CD4-positive, alpha-beta memory T cell (primary cell): ENCODE data around the gene DKC1. TPM values are rescaled to one million over a fixed set of nuclear protein-coding genes. Genes with fewer than 3 reads are reported as not detected.

Experiments used
- CTCF ChIA-PET: fragments of 350-600 bp; sonication (Branson Sonifier 250); formaldehyde crosslinking; loops from one replicate; lab custom pipeline; 2021; ENCODE audit warnings: inconsistent platforms; ENCODE audit not compliant: partially characterized antibody; lab: Charles Lee
- POLR2A ChIA-PET: fragments of 350-600 bp; sonication (Branson Sonifier 250); formaldehyde crosslinking; loops from one replicate; lab custom pipeline; 2021; ENCODE audit not compliant: partially characterized antibody; lab: Charles Lee
- DNase-seq, 5 donors: peaks; one replicate each; pipeline versions ENCODE4 v3.0.0 to v3.0.0-alpha.2; 2020 to 2022; ENCODE audit warnings: mixed read lengths in 1 of 5
- H3K27ac ChIP-seq: one replicate; pipeline ENCODE4 v1.7.0; 2013; ENCODE audit warnings: low read depth, low read length
- H3K27me3 ChIP-seq: 2 replicates; pipeline ENCODE4 v1.7.0; 2013; ENCODE audit warnings: mild to moderate bottlenecking, low read length, moderate library complexity; ENCODE audit not compliant: insufficient read depth
- H3K36me3 ChIP-seq: 2 replicates; pipeline ENCODE4 v1.7.0; 2013; ENCODE audit warnings: mild to moderate bottlenecking, low read length, moderate library complexity; ENCODE audit not compliant: insufficient read depth
- H3K4me1 ChIP-seq: 2 replicates; pipeline ENCODE4 v1.7.0; 2013; ENCODE audit warnings: mild to moderate bottlenecking, low read length, moderate library complexity; ENCODE audit not compliant: insufficient read depth
- H3K4me3 ChIP-seq, 2 donors: one replicate each; pipeline ENCODE4 v1.7.0; 2013; ENCODE audit warnings: low read length in 2 of 2, mild to moderate bottlenecking in 1 of 2
- H3K9me3 ChIP-seq, 2 donors: one replicate each; pipeline ENCODE4 v1.7.0; 2013; ENCODE audit warnings: low read length in 2 of 2, control low read depth in 1 of 2; ENCODE audit not compliant: control insufficient read depth in 1 of 2
- H3K27ac Mint-ChIP-seq, 7 donors: one replicate each; pipeline ENCODE4 v1.8.0; 2020 to 2021; ENCODE audit warnings: mixed read lengths in 7 of 7, mild to moderate bottlenecking in 6 of 7, inconsistent platforms in 3 of 7, moderate library complexity in 3 of 7
- H3K27me3 Mint-ChIP-seq, 2 donors: one replicate each; pipeline ENCODE4 v1.8.0; 2020 to 2021; ENCODE audit warnings: mixed read lengths in 2 of 2
- H3K36me3 Mint-ChIP-seq, 2 donors: one replicate each; pipeline ENCODE4 v1.8.0; 2020 to 2021; ENCODE audit warnings: mixed read lengths in 2 of 2, inconsistent platforms in 1 of 2, mild to moderate bottlenecking in 1 of 2
- H3K4me1 Mint-ChIP-seq, 4 donors: one replicate each; pipeline ENCODE4 v1.8.0; 2020 to 2021; ENCODE audit warnings: mixed read lengths in 4 of 4, mild to moderate bottlenecking in 1 of 4
- H3K4me3 Mint-ChIP-seq, 8 donors: one replicate each; pipeline ENCODE4 v1.8.0; 2020 to 2021; ENCODE audit warnings: mixed read lengths in 8 of 8, mild to moderate bottlenecking in 7 of 8, moderate library complexity in 6 of 8, inconsistent platforms in 3 of 8
- H3K9me3 Mint-ChIP-seq, 8 donors: one replicate each; pipeline ENCODE4 v1.8.0; 2020 to 2021; ENCODE audit warnings: mixed read lengths in 8 of 8, mild to moderate bottlenecking in 5 of 8, inconsistent platforms in 3 of 8, moderate library complexity in 1 of 8
- intact Hi-C: fragments of 100-400 bp; cut with micrococcal nuclease; formaldehyde crosslinking; loops from one replicate; pipeline ENCODE4 v1.15.1; 2023
- polyA plus RNA-seq, 2 donors: library from polyadenylated mRNA; unstranded; fragments of 300-500 nt; fragmentation: Illumina TruSeq; gene quantifications; one replicate each; pipeline ENCODE4 v1.2.3, GENCODE V29; 2021
- total RNA-seq, 2 experiments: library from RNA; stranded (reverse); gene quantifications; one replicate each; pipeline ENCODE4 v1.2.3, GENCODE V29; 2021

The DKC1 gene
- total and polyA plus RNA-seq, 4 experiments from 2014 or later: 30.4 to 63.9 (median 50.7) TPM

DNA sequence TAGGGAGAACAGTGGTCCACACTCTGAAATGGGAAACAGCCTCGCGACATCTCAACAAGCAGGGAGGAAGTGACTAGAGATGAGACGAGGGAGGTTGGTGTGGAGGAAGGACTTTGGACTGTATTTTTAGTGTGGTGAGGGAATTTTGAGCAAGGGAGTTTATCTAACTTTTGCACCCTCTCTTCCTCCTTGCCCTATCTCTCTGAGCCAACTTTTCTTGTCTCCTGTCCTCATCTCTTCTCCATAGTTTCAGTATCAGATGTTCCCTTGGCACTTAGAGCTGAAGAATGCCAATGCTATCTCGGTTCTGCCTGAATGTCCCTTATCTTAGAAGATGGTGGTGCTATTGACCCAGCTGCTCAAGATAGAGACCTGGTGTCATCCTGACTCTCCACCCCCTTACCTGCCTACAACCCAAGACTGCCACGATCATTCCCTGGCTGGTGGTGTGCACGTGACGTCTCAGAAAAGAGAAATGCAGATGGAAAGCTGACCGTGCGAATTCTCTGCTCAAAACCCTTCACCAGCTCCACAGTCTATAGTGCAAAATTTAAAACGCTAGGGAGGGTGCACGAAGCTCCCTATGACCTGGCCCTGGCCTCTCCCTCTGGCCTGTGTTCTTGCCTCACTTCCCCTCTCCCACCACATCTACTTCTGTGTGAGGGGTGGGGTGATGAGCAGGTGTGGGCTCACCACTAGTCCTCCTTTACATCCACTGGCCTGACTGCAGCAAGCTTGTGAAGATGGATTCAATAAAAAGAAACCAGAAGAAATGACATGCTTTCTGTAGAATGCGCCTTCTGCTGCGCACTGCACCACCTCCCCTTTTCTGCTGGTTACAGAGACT is 21.7 kb downstream of the DKC1 start:
- POLR2A ChIA-PET: no interaction called here
- Mint-ChIP-seq H3K36me3 (peaks cover 0 to under 1% of the 10 kb centered on the region in 2 donors), H3K9me3 (no peaks in the 10 kb centered on the region), H3K27ac (peak overlapping the region in 2 of 7 donors; percentile 23 to 82), H3K4me1 (peaks cover 0 to 12% (median 9%) of the 10 kb centered on the region in 4 donors), H3K4me3 (peak overlapping the region; percentile 30 to 78 (median 70)), H3K27me3 (no peaks in the 10 kb centered on the region)
- DNase-seq: no peak
- no peak overlapping the region for H3K4me3 ChIP-seq
- CTCF ChIA-PET: interaction anchor here (0.8 kb wide), 1 partner anchor 10 kb away, joined by 3 read pairs; no protein-coding TSS in a partner anchor
- no peaks in the 10 kb centered on the region for H3K9me3 ChIP-seq
- no peaks in the 10 kb centered on the region for H3K4me1 ChIP-seq
- H3K27ac ChIP-seq: no peak overlapping the region
- H3K27me3 ChIP-seq: no peaks in the 10 kb centered on the region
- intact Hi-C loops: no loop called here
- H3K36me3 ChIP-seq: no peaks in the 10 kb centered on the region

GRCh38 chrX:154785716-154786115 is 23.1 kb downstream of the DKC1 start:
- H3K4me1 Mint-ChIP-seq: peaks cover 0 to 12% (median 9%) of the 10 kb centered on the region in 4 donors
- no peaks in the 10 kb centered on the region for H3K27me3 Mint-ChIP-seq
- Histone ChIP-seq H3K27ac (no peak overlapping the region), H3K4me1 (no peaks in the 10 kb centered on the region), H3K9me3 (no peaks in the 10 kb centered on the region), H3K27me3 (no peaks in the 10 kb centered on the region), H3K4me3 (no peak overlapping the region), H3K36me3 (no peaks in the 10 kb centered on the region)
- peaks cover 0 to 1% of the 10 kb centered on the region in 2 donors for H3K36me3 Mint-ChIP-seq
- POLR2A ChIA-PET: no interaction called here
- no peaks in the 10 kb centered on the region for H3K9me3 Mint-ChIP-seq
- H3K27ac Mint-ChIP-seq: no peak overlapping the region
- H3K4me3 Mint-ChIP-seq: no peak overlapping the region
- intact Hi-C loops: no loop called here
- DNase-seq: no peak
- CTCF ChIA-PET: no interaction called here

DNA sequence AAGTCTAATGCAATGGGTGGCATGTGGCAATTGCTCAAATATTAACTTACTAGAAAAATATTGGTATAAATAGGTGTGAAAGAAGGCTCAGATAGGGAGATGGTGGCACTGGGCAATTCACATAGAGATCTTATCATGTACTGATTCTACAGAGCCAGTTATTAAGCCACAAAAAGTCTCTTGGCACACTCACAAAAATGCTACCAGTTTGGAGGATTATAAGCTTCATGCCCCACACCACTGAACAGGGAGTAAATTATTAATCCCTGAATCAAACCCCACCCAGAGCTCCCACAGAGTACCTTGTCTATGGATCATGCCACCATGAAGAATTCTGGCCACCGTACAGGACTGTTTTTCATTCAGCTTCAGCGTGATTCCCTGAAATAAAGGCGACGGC is 28.8 kb downstream of the DKC1 start:
- no peaks in the 10 kb centered on the region for H3K27me3 ChIP-seq
- intact Hi-C loops: no loop called here
- no peaks in the 10 kb centered on the region for H3K4me1 Mint-ChIP-seq
- POLR2A ChIA-PET: no interaction called here
- no peaks in the 10 kb centered on the region for H3K4me1 ChIP-seq
- no peaks in the 10 kb centered on the region for H3K9me3 ChIP-seq
- no peaks in the 10 kb centered on the region for H3K27me3 Mint-ChIP-seq
- peaks cover 0 to 1% of the 10 kb centered on the region in 2 donors for H3K36me3 Mint-ChIP-seq
- H3K4me3 Mint-ChIP-seq: no peak overlapping the region
- no peaks in the 10 kb centered on the region for H3K9me3 Mint-ChIP-seq
- no peak for DNase-seq
- no peak overlapping the region for H3K27ac ChIP-seq
- H3K27ac Mint-ChIP-seq: no peak overlapping the region
- no peak overlapping the region for H3K4me3 ChIP-seq
- CTCF ChIA-PET: no interaction called here
- no peaks in the 10 kb centered on the region for H3K36me3 ChIP-seq

- Mint-ChIP-seq H3K27me3 (no peaks in the 10 kb centered on the region), H3K36me3 (peaks cover 0 to 1% of the 10 kb centered on the region in 2 donors), H3K4me3 (no peak overlapping the region), H3K9me3 (no peaks in the 10 kb centered on the region), H3K4me1 (no peaks in the 10 kb centered on the region), H3K27ac (no peak overlapping the region)
- Histone ChIP-seq H3K4me1 (no peaks in the 10 kb centered on the region), H3K9me3 (no peaks in the 10 kb centered on the region), H3K27me3 (no peaks in the 10 kb centered on the region), H3K4me3 (no peak overlapping the region), H3K36me3 (no peaks in the 10 kb centered on the region), H3K27ac (no peak overlapping the region)
- intact Hi-C loops: no loop called here
- CTCF ChIA-PET: no interaction called here
- DNase-seq: no peak
- POLR2A ChIA-PET: no interaction called here
Measured at GRCh38 chrX:154791939-154792338, 29.3 kb downstream of the DKC1 start.

GRCh38 chrX:154793084-154793795 is 30.6 kb downstream of the DKC1 start:
- H3K27ac Mint-ChIP-seq: no peak overlapping the region
- no peaks in the 10 kb centered on the region for H3K27me3 Mint-ChIP-seq
- no peaks in the 10 kb centered on the region for H3K27me3 ChIP-seq
- H3K36me3 Mint-ChIP-seq: peaks cover 0 to 1% of the 10 kb centered on the region in 2 donors
- no peaks in the 10 kb centered on the region for H3K9me3 ChIP-seq
- no peaks in the 10 kb centered on the region for H3K4me1 ChIP-seq
- H3K9me3 Mint-ChIP-seq: no peaks in the 10 kb centered on the region
- H3K27ac ChIP-seq: no peak overlapping the region
- no peak overlapping the region for H3K4me3 Mint-ChIP-seq
- no peak for DNase-seq
- H3K4me3 ChIP-seq: no peak overlapping the region
- ChIA-PET CTCF (no interaction called here), POLR2A (no interaction called here)
- intact Hi-C loops: no loop called here
- H3K4me1 Mint-ChIP-seq: no peaks in the 10 kb centered on the region
- H3K36me3 ChIP-seq: no peaks in the 10 kb centered on the region

DNA sequence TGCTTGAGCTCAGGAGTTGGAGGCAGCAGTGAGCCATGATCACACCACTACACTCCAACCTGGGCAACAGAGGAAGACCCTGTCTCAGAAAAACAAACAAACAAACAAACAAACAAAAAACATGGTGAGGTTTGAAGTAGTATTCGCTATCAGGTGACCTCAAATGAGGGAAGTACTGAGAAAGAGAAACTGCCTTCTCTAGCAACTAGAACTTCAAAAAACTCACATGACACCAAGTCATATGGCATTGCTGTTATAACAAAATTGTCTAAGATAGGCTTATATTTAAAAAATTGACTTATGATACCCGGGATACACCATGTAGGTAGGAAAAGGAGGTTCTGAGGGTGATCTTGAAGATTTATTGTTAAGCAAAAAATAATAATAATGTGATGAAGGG is 32.4 kb downstream of the DKC1 start:
- H3K36me3 Mint-ChIP-seq: peaks cover 0 to 1% of the 10 kb centered on the region in 2 donors
- DNase-seq: no peak
- ChIA-PET CTCF (interaction anchor here (1.0 kb wide), 1 partner anchor 11 kb away, joined by 3 read pairs; no protein-coding TSS in a partner anchor), POLR2A (no interaction called here)
- Histone ChIP-seq H3K4me1 (no peaks in the 10 kb centered on the region), H3K27ac (no peak overlapping the region), H3K36me3 (no peaks in the 10 kb centered on the region), H3K27me3 (no peaks in the 10 kb centered on the region), H3K9me3 (no peaks in the 10 kb centered on the region), H3K4me3 (no peak overlapping the region)
- H3K4me1 Mint-ChIP-seq: peaks cover 0 to 8% (median 1%) of the 10 kb centered on the region in 4 donors
- H3K27ac Mint-ChIP-seq: no peak overlapping the region
- H3K27me3 Mint-ChIP-seq: no peaks in the 10 kb centered on the region
- H3K4me3 Mint-ChIP-seq: no peak overlapping the region
- H3K9me3 Mint-ChIP-seq: no peaks in the 10 kb centered on the region
- intact Hi-C loops: no loop called here

- Mint-ChIP-seq H3K27ac (no peak overlapping the region), H3K27me3 (no peaks in the 10 kb centered on the region), H3K36me3 (no peaks in the 10 kb centered on the region), H3K4me1 (peaks cover 0 to 13% (median 2%) of the 10 kb centered on the region in 4 donors), H3K9me3 (no peaks in the 10 kb centered on the region), H3K4me3 (no peak overlapping the region)
- no peak for DNase-seq
- intact Hi-C loops: no loop called here
- no peak overlapping the region for H3K4me3 ChIP-seq
- H3K36me3 ChIP-seq: no peaks in the 10 kb centered on the region
- H3K27ac ChIP-seq: no peak overlapping the region
- H3K9me3 ChIP-seq: no peaks in the 10 kb centered on the region
- no peaks in the 10 kb centered on the region for H3K27me3 ChIP-seq
- POLR2A ChIA-PET: no interaction called here
- CTCF ChIA-PET: no interaction called here
- peaks cover 2% of the 10 kb centered on the region for H3K4me1 ChIP-seq
Measured at GRCh38 chrX:154797006-154797405, 34.3 kb downstream of the DKC1 start.
